GM12878 (cell line): Measurements from ENCODE around the gene CXCL8. TPM values are rescaled to one million over a fixed set of nuclear protein-coding genes. Genes with fewer than 3 reads are reported as not detected.

Experiments used
- BCL11A ChIP-seq: IDR thresholded peaks from 2 replicates; pipeline ENCODE4 v1.6.1; 2011; ENCODE audit warnings: low read depth, low read length
- CEBPB ChIP-seq, 2 experiments: fragments of 150-350 bp in 1 of 2; IDR thresholded peaks; 2 replicates each; pipeline ENCODE4 v1.6.1; 2012 to 2014; ENCODE audit warnings: low read depth in 2 of 2, low read length in 2 of 2, borderline replicate concordance in 1 of 2, inconsistent platforms in 1 of 2
- CREM ChIP-seq: IDR thresholded peaks from 2 replicates; pipeline ENCODE4 v1.6.1; 2014; ENCODE audit warnings: antibody characterized with exemption, low read depth
- IKZF2 ChIP-seq, 2 experiments: fragments of 450-650 bp; IDR thresholded peaks; 2 replicates each; pipeline ENCODE4 v1.6.1; 2017; ENCODE audit warnings: mild to moderate bottlenecking in 2 of 2, moderate library complexity in 2 of 2
- IRF5 ChIP-seq: fragments of 450-650 bp; IDR thresholded peaks from 2 replicates; pipeline ENCODE4 v1.6.1; 2017; ENCODE audit warnings: borderline replicate concordance
- JUNB ChIP-seq: IDR thresholded peaks from 2 replicates; pipeline ENCODE4 v1.6.1; 2016; ENCODE audit warnings: antibody characterized with exemption, mild to moderate bottlenecking
- NR2F1 ChIP-seq: fragments of 450-650 bp; conservative IDR thresholded peaks from 2 replicates; pipeline ENCODE4 v1.6.1; 2017; ENCODE audit warnings: mild to moderate bottlenecking
- PAX5 ChIP-seq: IDR thresholded peaks from 2 replicates; pipeline ENCODE4 v1.6.1; 2011; ENCODE audit warnings: low read depth, low read length, borderline replicate concordance
- PML ChIP-seq: IDR thresholded peaks from 2 replicates; pipeline ENCODE4 v1.6.1; 2012; ENCODE audit warnings: low read length, inconsistent platforms
- RAD51 ChIP-seq: fragments of 450-650 bp; IDR thresholded peaks from 2 replicates; pipeline ENCODE4 v1.6.1; 2016; ENCODE audit warnings: moderate library complexity, mild to moderate bottlenecking, inconsistent platforms
- RB1 ChIP-seq: fragments of 450-650 bp; formaldehyde crosslinking; IDR thresholded peaks from 2 replicates; pipeline ENCODE4 v1.6.1; 2017; ENCODE audit warnings: mild to moderate bottlenecking, borderline replicate concordance
- RFX5 ChIP-seq: IDR thresholded peaks from 2 replicates; pipeline ENCODE4 v1.6.1; 2011; ENCODE audit warnings: low read depth, low read length, improper control_type of control experiment
- SIN3A ChIP-seq: IDR thresholded peaks from 2 replicates; pipeline ENCODE4 v1.6.1; 2012; ENCODE audit warnings: low read depth, low read length, improper control_type of control experiment
- SMAD1 ChIP-seq: fragments of 450-650 bp; IDR thresholded peaks from 2 replicates; pipeline ENCODE4 v1.6.1; 2018; ENCODE audit warnings: mild to moderate bottlenecking, low read depth; ENCODE audit not compliant: partially characterized antibody
- SMARCA5 ChIP-seq: fragments of 450-650 bp; IDR thresholded peaks from 2 replicates; pipeline ENCODE4 v1.6.1; 2017; ENCODE audit warnings: mild to moderate bottlenecking
- SP1 ChIP-seq: IDR thresholded peaks from one replicate; pipeline ENCODE4 v1.6.1; 2011; ENCODE audit warnings: low read depth, low read length
- STAT3 ChIP-seq: IDR thresholded peaks from 2 replicates; pipeline ENCODE4 v1.6.1; 2011; ENCODE audit warnings: low read depth, low read length, improper control_type of control experiment
- TBL1XR1 ChIP-seq: IDR thresholded peaks from 2 replicates; pipeline ENCODE4 v1.6.1; 2012; ENCODE audit warnings: low read depth, low read length, improper control_type of control experiment
- ZNF592 ChIP-seq: fragments of 450-650 bp; IDR thresholded peaks from 2 replicates; pipeline ENCODE4 v1.6.1; 2017; ENCODE audit warnings: mild to moderate bottlenecking, moderate library complexity
- polyA plus RNA-seq, 11 experiments: library from polyadenylated mRNA; depleted of rRNA in 4 of 11; unstranded in 6 of 11; stranded (reverse) in 5 of 11; fragments of >200 nt; fragmentation: Nextera tagmentation in 4 of 11; fragmentation: Illumina TruSeq in 1 of 11; extraction: Ambion mirVana in 4 of 11; extraction: Trizol in 1 of 11; gene quantifications; 1 replicate in 1 of 11; 2 replicates in 10 of 11; pipeline versions ENCODE4 v1.2.1 to v1.2.3, GENCODE V29; 2011 to 2016; ENCODE audit warnings: inconsistent platforms in 2 of 11, missing spikeins in 2 of 11, low read depth in 1 of 11
- total RNA-seq, 4 experiments: library from RNA; depleted of rRNA in 3 of 4; stranded (reverse); fragments of >200 nt in 3 of 4; fragmentation: Illumina TruSeq in 1 of 4; extraction: Trizol in 1 of 4; gene quantifications; 2 replicates each; pipeline versions ENCODE4 v1.2.1 to v1.2.3, GENCODE V29; 2013 to 2021

CXCL8 gene
- total and polyA plus RNA-seq, 10 of the 15 experiments (the other 5 are each of a cell fraction or from before 2014, with no cell fraction given), result 0.09 to 0.36 (median 0.19) TPM; not detected in 1

- TF ChIP-seq TBL1XR1 (0 out of 2 replicates have a peak, but pooled peaks have one; percentile 50), IRF5 (no peak), JUNB (peak; percentile 96), ZNF592 (0 out of 2 replicates have a peak, but pooled peaks have one; percentile 59), PAX5 (peak; percentile 83), PML (no peak), SIN3A (no peak), SP1 (no peak), RB1 (no peak), STAT3 (0 out of 2 replicates have a peak, but pooled peaks have one; percentile 26), RFX5 (no peak), SMARCA5 (peak; percentile 63; the same call in 1 of the 2 replicates), CEBPB (IDR thresholded peaks at IDR 0.05; ENCODE audit: borderline replicate concordance in 1 of 2, low read depth in 2 of 2, low read length in 2 of 2) (no peak), RAD51 (peak; percentile 38; the same call in 1 of the 2 replicates), SMAD1 (no peak), IKZF2 (IDR thresholded peaks at IDR 0.05) (peak; percentile 89 to 90), CREM (peak; percentile 66), NR2F1 (peak; percentile 40), BCL11A (peak; percentile 90)
- TF ChIP-seq, all 136 proteins: peak for 38
These were observed 21.7 kb upstream of the CXCL8 start (continued) for GRCh38 chr4:73718375-73719373.
